ENCODE results near the gene ANO7.

ANO7 gene

GRCh38 chr2:241141214-241141770, 47.2 kb upstream of the ANO7 start:
- Histone ChIP-seq H3K27ac (ENCODE audit: low read length) (no peak overlapping the region), H3K4me2 (ENCODE audit: low read length) (no peak overlapping the region), H3K27me3 (ENCODE audit: low read depth, low read length) (no peaks in the 10 kb centered on the region), H3K9ac (ENCODE audit: low read length) (no peak overlapping the region), H3K9me3 (ENCODE audit: insufficient read depth, low read length) (no peaks in the 10 kb centered on the region), H3K4me1 (ENCODE audit: low read length) (peaks cover 4% of the 10 kb centered on the region), H3K79me2 (ENCODE audit: low read length) (peaks cover 66% of the 10 kb centered on the region), H4K20me1 (ENCODE audit: insufficient read depth, low read length) (no peaks in the 10 kb centered on the region), H2AFZ (ENCODE audit: low read depth, low read length) (no peak overlapping the region), H3K36me3 (replicated peaks; ENCODE audit: low read depth, low read length) (peaks cover 24% of the 10 kb centered on the region), H3K4me3 (ENCODE audit: low read length) (no peak overlapping the region)
- TF ChIP-seq, protein P1, sequence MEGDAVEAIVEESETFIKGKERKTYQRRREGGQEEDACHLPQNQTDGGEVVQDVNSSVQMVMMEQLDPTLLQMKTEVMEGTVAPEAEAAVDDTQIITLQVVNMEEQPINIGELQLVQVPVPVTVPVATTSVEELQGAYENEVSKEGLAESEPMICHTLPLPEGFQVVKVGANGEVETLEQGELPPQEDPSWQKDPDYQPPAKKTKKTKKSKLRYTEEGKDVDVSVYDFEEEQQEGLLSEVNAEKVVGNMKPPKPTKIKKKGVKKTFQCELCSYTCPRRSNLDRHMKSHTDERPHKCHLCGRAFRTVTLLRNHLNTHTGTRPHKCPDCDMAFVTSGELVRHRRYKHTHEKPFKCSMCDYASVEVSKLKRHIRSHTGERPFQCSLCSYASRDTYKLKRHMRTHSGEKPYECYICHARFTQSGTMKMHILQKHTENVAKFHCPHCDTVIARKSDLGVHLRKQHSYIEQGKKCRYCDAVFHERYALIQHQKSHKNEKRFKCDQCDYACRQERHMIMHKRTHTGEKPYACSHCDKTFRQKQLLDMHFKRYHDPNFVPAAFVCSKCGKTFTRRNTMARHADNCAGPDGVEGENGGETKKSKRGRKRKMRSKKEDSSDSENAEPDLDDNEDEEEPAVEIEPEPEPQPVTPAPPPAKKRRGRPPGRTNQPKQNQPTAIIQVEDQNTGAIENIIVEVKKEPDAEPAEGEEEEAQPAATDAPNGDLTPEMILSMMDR (IDR thresholded peaks at IDR 0.05; ENCODE audit: low read depth, low read length): no peak
- TF ChIP-seq EZH2phosphoT487 (IDR thresholded peaks at IDR 0.05; ENCODE audit: low read depth): no peak

- Histone ChIP-seq H3K27ac (ENCODE audit: low read length) (no peak overlapping the region), H3K79me2 (ENCODE audit: low read length) (peaks cover 73% of the 10 kb centered on the region), H3K9ac (ENCODE audit: low read length) (no peak overlapping the region), H4K20me1 (ENCODE audit: insufficient read depth, low read length) (no peaks in the 10 kb centered on the region), H3K27me3 (ENCODE audit: low read depth, low read length) (no peaks in the 10 kb centered on the region), H2AFZ (ENCODE audit: low read depth, low read length) (no peak overlapping the region), H3K9me3 (ENCODE audit: insufficient read depth, low read length) (no peaks in the 10 kb centered on the region), H3K4me3 (ENCODE audit: low read length) (no peak overlapping the region), H3K4me2 (ENCODE audit: low read length) (no peak overlapping the region), H3K36me3 (replicated peaks; ENCODE audit: low read depth, low read length) (peaks cover 24% of the 10 kb centered on the region), H3K4me1 (ENCODE audit: low read length) (peaks cover 11% of the 10 kb centered on the region)
- TF ChIP-seq, protein P1 (IDR thresholded peaks at IDR 0.05; ENCODE audit: low read depth, low read length): no peak
- no peak for TF ChIP-seq EZH2phosphoT487 (IDR thresholded peaks at IDR 0.05; ENCODE audit: low read depth)
These were observed 46.4 kb upstream of the ANO7 start for GRCh38 chr2:241142063-241142462.

DNA sequence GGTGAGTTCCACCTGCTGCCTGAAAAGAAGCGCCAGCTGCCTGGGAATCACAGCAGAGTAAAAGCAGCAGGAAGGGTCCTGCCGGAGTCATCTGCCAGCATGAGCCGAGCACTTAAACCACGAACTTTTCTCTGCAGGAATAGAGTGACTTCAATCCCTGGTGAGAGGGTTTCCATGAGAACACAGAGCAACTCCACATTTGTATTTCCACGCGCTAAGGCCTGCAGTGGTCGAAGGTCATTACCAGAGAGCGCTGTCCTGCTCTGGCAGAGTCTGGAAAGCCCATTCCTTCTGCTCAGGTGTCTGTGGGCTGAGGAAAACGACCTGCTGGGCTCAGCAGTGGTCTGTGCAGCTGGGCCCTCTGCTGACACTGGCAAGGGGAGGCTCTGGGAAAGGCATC, 45.9 kb upstream of the ANO7 start:
- Histone ChIP-seq H2AFZ (ENCODE audit: low read depth, low read length) (no peak overlapping the region), H3K4me1 (ENCODE audit: low read length) (peaks cover 15% of the 10 kb centered on the region), H3K79me2 (ENCODE audit: low read length) (peaks cover 79% of the 10 kb centered on the region), H3K36me3 (replicated peaks; ENCODE audit: low read depth, low read length) (peaks cover 24% of the 10 kb centered on the region), H3K9ac (ENCODE audit: low read length) (no peak overlapping the region), H3K27ac (ENCODE audit: low read length) (no peak overlapping the region), H3K4me2 (ENCODE audit: low read length) (no peak overlapping the region), H4K20me1 (ENCODE audit: insufficient read depth, low read length) (no peaks in the 10 kb centered on the region), H3K9me3 (ENCODE audit: insufficient read depth, low read length) (no peaks in the 10 kb centered on the region), H3K4me3 (ENCODE audit: low read length) (no peak overlapping the region), H3K27me3 (ENCODE audit: low read depth, low read length) (no peaks in the 10 kb centered on the region)
- TF ChIP-seq, protein P1 (IDR thresholded peaks at IDR 0.05; ENCODE audit: low read depth, low read length): no peak
- TF ChIP-seq EZH2phosphoT487 (IDR thresholded peaks at IDR 0.05; ENCODE audit: low read depth): no peak

DNA sequence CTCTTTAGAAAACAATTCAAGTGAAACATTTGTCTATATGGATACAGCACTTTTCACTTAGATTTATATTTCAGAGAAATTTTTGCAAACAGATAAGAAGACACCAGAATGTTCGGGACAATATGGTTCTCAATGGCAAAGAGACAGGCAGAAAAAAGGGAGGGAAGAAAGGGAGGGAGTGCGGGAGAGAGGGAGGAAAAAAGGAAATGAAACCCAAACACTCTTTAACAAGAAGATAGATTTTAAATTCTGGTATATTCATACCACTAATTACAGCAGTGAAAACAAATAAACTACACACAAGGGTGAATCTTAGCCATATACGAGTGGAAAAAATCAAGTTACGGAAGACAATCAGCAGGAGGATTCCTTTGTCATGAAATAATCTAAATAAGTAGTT, 42.2 kb upstream of the ANO7 start:
- no peaks in the 10 kb centered on the region for H3K9me3 ChIP-seq (ENCODE audit: insufficient read depth, low read length)
- H4K20me1 ChIP-seq (ENCODE audit: insufficient read depth, low read length): 0 out of 2 replicates have a peak, but pooled peaks cover 2% of the 10 kb centered on the region
- H3K27me3 ChIP-seq (ENCODE audit: low read depth, low read length): no peaks in the 10 kb centered on the region
- TF ChIP-seq, protein P1 (IDR thresholded peaks at IDR 0.05; ENCODE audit: low read depth, low read length): no peak
- no peak for TF ChIP-seq EZH2phosphoT487 (IDR thresholded peaks at IDR 0.05; ENCODE audit: low read depth)
- H3K9ac ChIP-seq (ENCODE audit: low read length): peak overlapping the region; percentile 96; the same call in 1 of the 2 replicates
- H3K27ac ChIP-seq (ENCODE audit: low read length): peak overlapping the region; percentile 58
- H3K4me1 ChIP-seq (ENCODE audit: low read length): peaks cover 24% of the 10 kb centered on the region
- peaks cover 8% of the 10 kb centered on the region for H3K36me3 ChIP-seq (replicated peaks; ENCODE audit: low read depth, low read length)
- H2AFZ ChIP-seq (ENCODE audit: low read depth, low read length): no peak overlapping the region
- H3K4me2 ChIP-seq (ENCODE audit: low read length): peak overlapping the region; percentile 84
- H3K4me3 ChIP-seq (ENCODE audit: low read length): peak overlapping the region; percentile 99
- peaks cover 94% of the 10 kb centered on the region for H3K79me2 ChIP-seq (ENCODE audit: low read length)

All from OCI-LY3 (cell line).